ENCODE results near the gene ITPRID2. TPM values are rescaled to one million over a fixed set of nuclear protein-coding genes. Genes with fewer than 3 reads are reported as not detected.

ITPRID2 gene
- total RNA-seq, 2 donors from 2014 or later = 111 to 136 TPM

Other genes starting within 250 kb of the ITPRID2 start
- gene CERKL, start 234.6 kb upstream of the ITPRID2 start, total RNA-seq = not detected
- gene NEUROD1, start 211.2 kb upstream of the ITPRID2 start, total RNA-seq = not detected
- gene PPP1R1C, start 94.1 kb downstream of the ITPRID2 start, total RNA-seq = under 1 TPM; 0.43 to 0.93 TPM